Spleen (tissue), 11 donors: ENCODE data around the gene WNT1. TPM values are rescaled to one million over a fixed set of nuclear protein-coding genes. Genes with fewer than 3 reads are reported as not detected.

ENCODE experiments used
- DNase-seq: peaks from one replicate; pipeline ENCODE4 v3.0.0-alpha.2; 2020
- H3K27ac ChIP-seq, 8 donors: fragments of 200-600 bp; sonication (generic) in 7 of 8; 1 replicate in 4 of 8; 2 replicates in 4 of 8; pipeline versions ENCODE4 v1.5.0 to v1.8.0; 2016 to 2021; ENCODE audit warnings: inconsistent platforms in 4 of 8, mild to moderate bottlenecking in 4 of 8, moderate library complexity in 1 of 8
- H3K27me3 ChIP-seq, 7 donors: fragments of 200-600 bp; sonication (generic) in 6 of 7; replicated peaks in 1 of 7; 1 replicate in 4 of 7; 2 replicates in 3 of 7; pipeline versions ENCODE4 v1.5.0 to v1.8.0; 2016 to 2021; ENCODE audit warnings: inconsistent platforms in 3 of 7, mild to moderate bottlenecking in 1 of 7
- H3K36me3 ChIP-seq, 6 donors: fragments of 200-600 bp; sonication (generic) in 5 of 6; 1 replicate in 4 of 6; 2 replicates in 2 of 6; pipeline versions ENCODE4 v1.5.0 to v1.8.0; 2016 to 2021; ENCODE audit warnings: inconsistent platforms in 2 of 6
- H3K4me1 ChIP-seq, 6 donors: fragments of 200-600 bp; sonication (generic) in 5 of 6; 1 replicate in 3 of 6; 2 replicates in 3 of 6; pipeline versions ENCODE4 v1.5.0 to v1.8.0; 2016 to 2021; ENCODE audit warnings: inconsistent platforms in 3 of 6
- H3K4me3 ChIP-seq, 8 donors: fragments of 200-600 bp; sonication (generic) in 7 of 8; 1 replicate in 4 of 8; 2 replicates in 4 of 8; pipeline versions ENCODE4 v1.5.0 to v1.8.0; 2016 to 2021; ENCODE audit warnings: inconsistent platforms in 4 of 8, mild to moderate bottlenecking in 4 of 8, moderate library complexity in 2 of 8
- H3K9me3 ChIP-seq, 8 donors: fragments of 200-600 bp; sonication (generic) in 7 of 8; 1 replicate in 4 of 8; 2 replicates in 4 of 8; pipeline versions ENCODE4 v1.5.0 to v1.8.0; 2016 to 2021; ENCODE audit warnings: inconsistent platforms in 4 of 8
- POLR2A ChIP-seq, 3 donors: fragments of 450-650 bp; IDR thresholded peaks; one replicate each; pipeline ENCODE4 v1.5.1; 2017; ENCODE audit warnings: antibody characterized with exemption in 3 of 3, mild to moderate bottlenecking in 1 of 3
- POLR2AphosphoS5 ChIP-seq, 3 donors: sonication (generic); formaldehyde crosslinking; IDR thresholded peaks; one replicate each; pipeline ENCODE4 v1.5.1; 2017; ENCODE audit warnings: antibody characterized with exemption in 3 of 3
- WGBS, 5 donors: extraction: QIAGEN DNeasy Blood & Tissue Kit in 3 of 5; methylation state at CpG; one replicate each; pipeline versions ENCODE4 v1.1.5 to v1.1.7; 2013 to 2018; 5-methylcytosine and 5-hydroxymethylcytosine counted together
- intact Hi-C: fragments of 100-400 bp; cut with DNase I; formaldehyde crosslinking; loops from one replicate; pipeline ENCODE4 v1.15.0; 2023; ENCODE audit warnings: low total_unique reads
- polyA plus RNA-seq, 3 donors: library from polyadenylated mRNA; stranded (reverse); fragments of 200-250 nt; gene quantifications; one replicate each; pipeline ENCODE4 v1.2.1, GENCODE V29; 2013
- total RNA-seq, 7 donors: library from RNA; depleted of rRNA in 3 of 7; stranded (reverse); fragments of >200 nt in 3 of 7; fragmentation: NEBNext Ultra II Directional in 4 of 7; extraction: Animal tissue kit (Norgen Biotek cat#: 25700) in 4 of 7; gene quantifications; one replicate each; pipeline versions ENCODE4 v1.1.0 to v1.2.1, GENCODE V29; 2016 to 2021
- TF ChIP-seq, protein P1 (sequence below), 11 experiments: fragments of 200-600 bp in 7 of 11; fragments of 450-650 bp in 4 of 11; sonication (generic) in 4 of 11; IDR thresholded peaks in 8 of 11; conservative IDR thresholded peaks in 3 of 11; 1 replicate in 7 of 11; 2 replicates in 4 of 11; pipeline versions ENCODE4 v1.4.0 to v1.8.0; 2016 to 2021; ENCODE audit warnings: antibody characterized with exemption in 11 of 11, inconsistent platforms in 4 of 11, mild to moderate bottlenecking in 1 of 11
- donor health status: healthy with polysubstance abuse.
- donor health status: DM: no; HTN: no; CAD: no; lungs with moderate emphysema.
- donor health status: DM: no; HTN: no; CAD: no.
- donor health status: Bipolar disorder and iron deficiency.
- donor health status: healthy.
- donor health status: DM: no; HTN: no; CAD: no.
- donor health status: DM: yes; HTN: yes; CAD: no.

The WNT1 gene
- total and polyA plus RNA-seq, 10 donors: 0.06 to 0.52 (median 0.32) TPM; not detected in 6

- no peak for DNase-seq
These were observed 23.2 kb upstream of the WNT1 start for GRCh38 chr12:48954841-48955501.

DNA sequence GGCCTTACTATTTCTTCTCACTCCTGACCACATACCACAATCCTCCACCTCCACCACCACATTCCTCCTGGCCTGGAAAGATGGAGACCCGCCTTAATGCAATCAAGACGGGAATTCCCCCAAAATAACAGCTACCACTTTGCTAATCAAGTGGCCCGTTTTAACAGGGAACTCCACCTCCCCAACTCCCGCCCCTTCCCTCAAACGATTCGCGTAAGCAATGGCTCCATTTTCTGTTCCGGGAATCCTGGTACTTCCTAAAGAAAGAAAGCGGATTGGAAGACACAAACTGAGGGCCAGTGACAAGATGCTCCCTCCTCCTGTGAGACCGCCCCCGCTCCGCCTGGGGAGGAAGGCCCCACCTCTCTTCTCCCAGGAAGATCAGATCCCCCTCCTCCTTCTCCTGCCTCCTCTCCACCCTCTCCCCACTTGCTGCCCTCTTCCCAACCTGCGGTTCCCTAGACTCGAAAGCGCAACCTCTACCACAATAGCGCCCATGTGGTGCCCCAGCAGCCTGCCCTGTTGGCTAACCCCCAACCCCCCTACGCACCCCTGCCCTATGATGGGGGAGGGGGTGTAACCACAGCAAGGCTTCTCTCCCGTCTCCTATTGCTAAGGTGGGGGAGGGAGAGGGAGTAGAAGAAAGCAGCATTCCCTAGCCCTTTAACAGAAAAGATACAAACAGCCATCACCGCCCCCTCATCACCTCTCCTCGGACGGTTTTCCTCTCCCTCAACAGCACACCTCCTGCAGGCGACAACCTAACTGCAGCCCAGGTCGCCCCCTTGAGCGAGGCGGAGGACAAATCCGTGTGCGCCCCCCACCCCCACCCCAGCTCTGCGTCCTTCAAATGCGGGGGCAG is 21.6 kb upstream of the WNT1 start:
- peak overlapping the region; percentile 89 to 100 (median 98) for H3K4me3 ChIP-seq
- no peaks in the 10 kb centered on the region for H3K27me3 ChIP-seq
- intact Hi-C loops: no loop called here
- H3K9me3 ChIP-seq: no peaks in the 10 kb centered on the region
- 1 to 4% (median 2%) methylated on average over 26 to 29 of the region's 29 CpGs for WGBS, 5 donors
- TF ChIP-seq POLR2A (IDR thresholded peaks at IDR 0.05): no peak
- TF ChIP-seq POLR2AphosphoS5 (IDR thresholded peaks at IDR 0.05): peak in 2 of 3 donors; percentile 34 to 47
- H3K36me3 ChIP-seq: peaks cover 0 to 26% (median 8%) of the 10 kb centered on the region in 6 donors
- peak overlapping the region; percentile 70 to 93 (median 86) for H3K27ac ChIP-seq
- DNase-seq: peak; percentile 83
- H3K4me1 ChIP-seq: peaks cover 17 to 63% (median 43%) of the 10 kb centered on the region in 6 donors

More at GRCh38 chr12:48954841-48955501, 23.2 kb upstream of the WNT1 start:
- H3K27me3 ChIP-seq: no peaks in the 10 kb centered on the region
- intact Hi-C loops: no loop called here
- no peaks in the 10 kb centered on the region for H3K9me3 ChIP-seq
- TF ChIP-seq POLR2A (IDR thresholded peaks at IDR 0.05): no peak
- TF ChIP-seq POLR2AphosphoS5 (IDR thresholded peaks at IDR 0.05): no peak
- TF ChIP-seq, protein P1, sequence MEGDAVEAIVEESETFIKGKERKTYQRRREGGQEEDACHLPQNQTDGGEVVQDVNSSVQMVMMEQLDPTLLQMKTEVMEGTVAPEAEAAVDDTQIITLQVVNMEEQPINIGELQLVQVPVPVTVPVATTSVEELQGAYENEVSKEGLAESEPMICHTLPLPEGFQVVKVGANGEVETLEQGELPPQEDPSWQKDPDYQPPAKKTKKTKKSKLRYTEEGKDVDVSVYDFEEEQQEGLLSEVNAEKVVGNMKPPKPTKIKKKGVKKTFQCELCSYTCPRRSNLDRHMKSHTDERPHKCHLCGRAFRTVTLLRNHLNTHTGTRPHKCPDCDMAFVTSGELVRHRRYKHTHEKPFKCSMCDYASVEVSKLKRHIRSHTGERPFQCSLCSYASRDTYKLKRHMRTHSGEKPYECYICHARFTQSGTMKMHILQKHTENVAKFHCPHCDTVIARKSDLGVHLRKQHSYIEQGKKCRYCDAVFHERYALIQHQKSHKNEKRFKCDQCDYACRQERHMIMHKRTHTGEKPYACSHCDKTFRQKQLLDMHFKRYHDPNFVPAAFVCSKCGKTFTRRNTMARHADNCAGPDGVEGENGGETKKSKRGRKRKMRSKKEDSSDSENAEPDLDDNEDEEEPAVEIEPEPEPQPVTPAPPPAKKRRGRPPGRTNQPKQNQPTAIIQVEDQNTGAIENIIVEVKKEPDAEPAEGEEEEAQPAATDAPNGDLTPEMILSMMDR (IDR thresholded peaks at IDR 0.05 in 8 of 11, conservative IDR thresholded peaks at IDR 0.05 in 3 of 11): no peak
- H3K27ac ChIP-seq: peak overlapping the region in 6 of 8 donors; percentile 13 to 93 (median 25)
- peaks cover 17 to 70% (median 40%) of the 10 kb centered on the region in 6 donors for H3K4me1 ChIP-seq
- H3K4me3 ChIP-seq: peak overlapping the region in 1 of 8 donors; percentile 89
- WGBS, 5 donors: 38 to 61% (median 50%) methylated on average over 3 of the region's 3 CpGs
- H3K36me3 ChIP-seq: peaks cover 0 to 39% (median 11%) of the 10 kb centered on the region in 6 donors

DNA sequence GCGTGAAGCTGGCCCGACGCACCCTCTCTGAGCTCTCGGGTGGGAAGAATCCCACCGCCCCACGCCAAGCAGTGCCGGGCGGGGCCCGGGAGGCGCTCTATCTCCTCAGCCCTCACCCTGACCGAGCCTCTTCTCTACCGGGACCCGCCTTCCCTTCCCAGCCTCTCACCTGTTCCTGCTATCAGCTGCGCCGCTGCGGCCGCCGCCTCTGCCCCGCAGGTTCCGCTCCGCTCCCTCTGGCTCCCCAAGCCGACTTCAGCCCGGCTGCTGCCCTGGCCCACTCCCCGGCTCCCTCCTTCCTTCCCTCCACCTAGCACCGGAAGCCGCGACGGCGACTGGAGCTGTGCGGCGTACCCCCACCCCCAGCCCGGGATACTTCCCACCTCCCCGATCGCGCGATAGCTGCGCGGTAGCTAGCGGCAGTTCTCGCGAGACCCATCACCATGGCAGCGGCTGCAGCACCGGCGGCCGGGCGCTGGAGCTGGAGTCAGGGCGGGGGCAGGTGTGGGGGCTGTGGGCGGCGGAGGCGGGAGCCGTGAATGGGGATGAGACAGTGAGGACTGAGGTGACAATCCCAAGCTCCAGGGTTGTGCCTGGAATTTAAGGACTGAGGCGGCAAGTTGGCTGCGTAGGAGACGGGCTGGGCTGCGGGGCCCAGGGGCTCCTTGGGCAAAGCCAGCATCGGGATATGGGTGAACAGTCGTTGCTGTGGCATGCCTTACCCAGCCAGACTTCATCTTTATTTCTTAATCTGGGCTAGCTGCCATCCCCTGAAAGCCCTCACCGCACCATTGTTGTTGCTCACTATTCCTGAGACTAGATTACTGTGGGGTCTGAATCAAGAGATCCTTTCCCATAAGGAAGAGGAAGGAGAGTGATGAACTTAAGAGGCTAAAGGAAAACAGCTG is 20.7 kb upstream of the WNT1 start, which contains the start of gene ARF3:
Gene ARF3 (minus strand): TSS at position 347 of the 908 bp plus-strand sequence. CDS start 16,392 bp downstream, outside the sequence.
- Histone ChIP-seq H3K9me3 (no peaks in the 10 kb centered on the region), H3K4me1 (peaks cover 17 to 58% (median 42%) of the 10 kb centered on the region in 6 donors), H3K27me3 (no peaks in the 10 kb centered on the region), H3K27ac (peak within 1 kb of the TSS; percentile 70 to 93 (median 86)), H3K4me3 (peak within 1 kb of the TSS; percentile 89 to 100 (median 98)), H3K36me3 (peaks cover 0 to 17% (median 6%) of the 10 kb centered on the region in 6 donors)
- intact Hi-C loops: no loop called here
- TF ChIP-seq POLR2A (IDR thresholded peaks at IDR 0.05) (peak in 2 of 3 donors; percentile 54 to 56), POLR2AphosphoS5 (IDR thresholded peaks at IDR 0.05) (peak; percentile 93 to 95 (median 94))
- TF ChIP-seq, protein P1 (IDR thresholded peaks at IDR 0.05 in 8 of 11, conservative IDR thresholded peaks at IDR 0.05 in 3 of 11): peak in 4 of 11 experiments; percentile 40 to 51 (median 43)
- peak; percentile 99 for DNase-seq
- 0 to 1% (median 1%) methylated on average over 21 to 58 of the region's 58 CpGs for WGBS, 5 donors

DNA sequence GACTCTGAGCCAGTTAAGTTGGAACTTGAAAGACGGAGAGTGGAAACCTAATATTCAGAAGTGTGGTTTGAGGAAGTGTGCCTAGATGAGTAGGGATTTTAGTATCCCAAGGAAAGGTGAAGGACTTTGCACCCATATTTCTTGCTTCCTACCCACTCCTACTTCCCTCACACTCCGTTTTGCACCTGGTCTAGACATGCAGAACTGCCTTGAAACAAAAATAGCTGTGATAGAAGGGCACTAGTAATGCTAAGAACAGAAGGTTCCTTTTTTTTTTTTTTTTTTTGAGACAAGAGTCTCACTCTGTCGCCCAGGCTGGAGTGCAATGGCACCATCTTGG is 20.1 kb upstream of the WNT1 start:
- peak overlapping the region in 7 of 8 donors; percentile 89 to 100 (median 99) for H3K4me3 ChIP-seq
- 10 to 24% (median 13%) methylated on average over 3 of the region's 3 CpGs for WGBS, 5 donors
- no peaks in the 10 kb centered on the region for H3K9me3 ChIP-seq
- peak overlapping the region in 4 of 8 donors; percentile 84 to 93 (median 88) for H3K27ac ChIP-seq
- H3K27me3 ChIP-seq: no peaks in the 10 kb centered on the region
- peaks cover 17 to 53% (median 40%) of the 10 kb centered on the region in 6 donors for H3K4me1 ChIP-seq
- TF ChIP-seq POLR2A (IDR thresholded peaks at IDR 0.05): no peak
- TF ChIP-seq, protein P1 (IDR thresholded peaks at IDR 0.05 in 8 of 11, conservative IDR thresholded peaks at IDR 0.05 in 3 of 11): no peak
- TF ChIP-seq POLR2AphosphoS5 (IDR thresholded peaks at IDR 0.05): no peak
- H3K36me3 ChIP-seq: peaks cover 0 to 10% (median under 1%) of the 10 kb centered on the region in 6 donors
- no peak for DNase-seq
- intact Hi-C loops: no loop called here
